Kidney (tissue), 14 donors: ENCODE measurements around the gene CRYBA4. TPM values are rescaled to one million over a fixed set of nuclear protein-coding genes. Genes with fewer than 3 reads are reported as not detected.

Experiments used
- DNase-seq, 5 donors: peaks; one replicate each; pipeline ENCODE4 v3.0.0-alpha.2; 2013 to 2020
- FAIRE-seq: peaks from 2 replicates; lab custom pipeline; 2012; peaks lifted over from hg19 to GRCh38; lab: Jason Lieb, UNC
- H3K27ac ChIP-seq, 2 donors: one replicate each; pipeline ENCODE4 v1.7.0; 2013; ENCODE audit warnings: low read depth in 2 of 2, low read length in 2 of 2, inconsistent platforms in 1 of 2
- H3K27me3 ChIP-seq: one replicate; pipeline ENCODE4 v1.7.1; 2013; ENCODE audit warnings: low read length, inconsistent platforms; ENCODE audit not compliant: control insufficient read depth, insufficient read depth
- H3K36me3 ChIP-seq, 3 donors: one replicate each; pipeline versions ENCODE4 v1.7.0 to v1.7.1; 2013; ENCODE audit warnings: low read length in 3 of 3, control low read depth in 1 of 3, inconsistent platforms in 1 of 3; ENCODE audit not compliant: insufficient read depth in 3 of 3, control insufficient read depth in 2 of 3
- H3K4me1 ChIP-seq, 3 donors: one replicate each; pipeline versions ENCODE4 v1.7.0 to v1.7.1; 2013; ENCODE audit warnings: low read length in 3 of 3, inconsistent platforms in 1 of 3, low read depth in 1 of 3; ENCODE audit not compliant: control insufficient read depth in 2 of 3, insufficient read depth in 2 of 3
- H3K4me3 ChIP-seq, 3 donors: one replicate each; pipeline versions ENCODE4 v1.7.0 to v1.8.1; 2013; ENCODE audit warnings: low read length in 3 of 3, control low read depth in 1 of 3, inconsistent platforms in 1 of 3
- H3K9ac ChIP-seq, 3 donors: one replicate each; pipeline versions ENCODE4 v1.7.0 to v1.7.1; 2013; ENCODE audit warnings: low read length in 3 of 3, control low read depth in 1 of 3, inconsistent platforms in 1 of 3
- H3K9me3 ChIP-seq, 3 donors: one replicate each; pipeline versions ENCODE4 v1.7.0 to v1.7.1; 2013; ENCODE audit warnings: low read length in 3 of 3, control low read depth in 1 of 3, inconsistent platforms in 1 of 3; ENCODE audit not compliant: control insufficient read depth in 2 of 3, insufficient read depth in 1 of 3
- intact Hi-C: fragments of 100-400 bp; cut with DNase I; formaldehyde crosslinking; loops from one replicate; pipeline ENCODE4 v1.11.1; 2022
- polyA plus RNA-seq: library from polyadenylated mRNA; stranded (reverse); fragments of 350-450 nt; fragmentation: Illumina TruSeq; extraction: RNeasy Lipid Tissue Mini Kit (QIAGEN cat#74804); gene quantifications from one replicate; pipeline ENCODE4 v1.2.3, GENCODE V29; 2014; ENCODE audit warnings: low read depth, low replicate concordance; ENCODE audit not compliant: insufficient read depth
- total RNA-seq: library from RNA; stranded (reverse); fragmentation: NEBNext Ultra II Directional; extraction: Animal tissue kit (Norgen Biotek cat#: 25700); gene quantifications from one replicate; pipeline ENCODE4 v1.2.1, GENCODE V29; 2021
- TF ChIP-seq, protein P1 (sequence below): IDR thresholded peaks from 3 replicates; pipeline ENCODE4 v1.5.1; 2012; ENCODE audit warnings: mild to moderate bottlenecking, moderate library complexity, borderline replicate concordance; ENCODE audit not compliant: insufficient read depth; ENCODE audit errors: extremely low read depth
- donor health status: control.
- donor health status: control.
- donor health status: control.
- donor health status: control.
- donor health status: control.
- donor health status: DM: yes; HTN: yes; CAD: no.
- donor health status: Normal renal cell carcinoma (clear cell type).

Gene CRYBA4
- total and polyA plus RNA-seq, 2 donors from 2014 or later, result 0.41 TPM; not detected in 1

DNA sequence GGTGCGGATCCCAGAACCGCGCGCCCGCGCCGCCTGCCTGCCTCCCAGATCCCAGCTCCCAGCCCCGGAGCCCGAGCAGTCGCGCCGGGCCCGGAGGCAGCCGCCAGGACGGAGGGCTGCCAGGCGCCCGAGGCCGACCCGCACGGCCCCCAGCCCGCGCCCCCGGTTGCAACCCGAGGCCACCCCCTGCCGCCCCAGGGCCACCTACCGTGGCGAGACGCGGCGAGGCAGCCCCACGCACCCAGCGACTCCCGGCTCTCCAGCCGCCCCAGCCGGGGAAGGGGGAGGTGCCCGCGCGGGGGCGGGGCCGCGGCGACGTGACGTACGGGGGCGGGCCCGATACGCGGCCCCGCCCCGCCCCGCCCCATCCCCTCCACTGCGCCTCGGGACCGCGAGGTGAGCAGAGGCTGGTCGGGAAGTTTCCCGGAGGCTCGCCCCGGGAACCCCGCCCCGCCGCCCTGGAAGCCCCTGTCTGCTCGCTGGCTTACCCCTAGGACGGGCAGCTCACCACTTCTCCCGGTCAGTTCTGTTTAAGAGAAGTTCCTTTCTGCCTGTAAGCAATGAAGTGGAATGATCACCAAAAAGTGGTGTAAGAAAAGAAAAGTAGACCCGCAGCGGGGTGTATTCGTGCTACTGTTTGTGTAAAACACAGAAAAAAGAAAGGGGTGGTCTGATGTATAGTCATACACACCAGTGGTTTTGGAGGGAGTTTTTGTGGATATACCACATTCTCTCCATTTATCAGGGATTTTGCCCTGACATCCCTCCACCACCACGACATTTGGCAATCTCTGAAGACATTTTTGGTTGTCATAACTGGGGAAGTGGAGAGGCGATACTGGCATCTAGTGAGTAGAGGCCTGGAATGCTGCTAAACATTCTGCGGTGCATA lies 31.7 kb upstream of the CRYBA4 start, which contains the start of gene TPST2:
Gene TPST2, minus strand, starts transcription at position 288 of the 892 bp plus-strand sequence. CDS start 48,502 bp downstream, outside the sequence.
- intact Hi-C loops, result no loop called here
- H3K4me1 ChIP-seq, result peaks cover 0 to 6% (median 5%) of the 10 kb centered on the region in 3 donors
- H3K4me3 ChIP-seq, result peak within 1 kb of the TSS; percentile 62 to 92 (median 80)
- TF ChIP-seq, protein P1, sequence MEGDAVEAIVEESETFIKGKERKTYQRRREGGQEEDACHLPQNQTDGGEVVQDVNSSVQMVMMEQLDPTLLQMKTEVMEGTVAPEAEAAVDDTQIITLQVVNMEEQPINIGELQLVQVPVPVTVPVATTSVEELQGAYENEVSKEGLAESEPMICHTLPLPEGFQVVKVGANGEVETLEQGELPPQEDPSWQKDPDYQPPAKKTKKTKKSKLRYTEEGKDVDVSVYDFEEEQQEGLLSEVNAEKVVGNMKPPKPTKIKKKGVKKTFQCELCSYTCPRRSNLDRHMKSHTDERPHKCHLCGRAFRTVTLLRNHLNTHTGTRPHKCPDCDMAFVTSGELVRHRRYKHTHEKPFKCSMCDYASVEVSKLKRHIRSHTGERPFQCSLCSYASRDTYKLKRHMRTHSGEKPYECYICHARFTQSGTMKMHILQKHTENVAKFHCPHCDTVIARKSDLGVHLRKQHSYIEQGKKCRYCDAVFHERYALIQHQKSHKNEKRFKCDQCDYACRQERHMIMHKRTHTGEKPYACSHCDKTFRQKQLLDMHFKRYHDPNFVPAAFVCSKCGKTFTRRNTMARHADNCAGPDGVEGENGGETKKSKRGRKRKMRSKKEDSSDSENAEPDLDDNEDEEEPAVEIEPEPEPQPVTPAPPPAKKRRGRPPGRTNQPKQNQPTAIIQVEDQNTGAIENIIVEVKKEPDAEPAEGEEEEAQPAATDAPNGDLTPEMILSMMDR, result no peak
- no peaks in the 10 kb centered on the region for H3K9me3 ChIP-seq
- H3K27ac ChIP-seq, result peak within 1 kb of the TSS; percentile 85 to 93
- FAIRE-seq (no peak), DNase-seq (peak; percentile 82 to 92 (median 88))
- H3K27me3 ChIP-seq, result no peaks in the 10 kb centered on the region
- no peaks in the 10 kb centered on the region for H3K36me3 ChIP-seq
- H3K9ac ChIP-seq, result peak within 1 kb of the TSS; percentile 24 to 95 (median 89)

DNA sequence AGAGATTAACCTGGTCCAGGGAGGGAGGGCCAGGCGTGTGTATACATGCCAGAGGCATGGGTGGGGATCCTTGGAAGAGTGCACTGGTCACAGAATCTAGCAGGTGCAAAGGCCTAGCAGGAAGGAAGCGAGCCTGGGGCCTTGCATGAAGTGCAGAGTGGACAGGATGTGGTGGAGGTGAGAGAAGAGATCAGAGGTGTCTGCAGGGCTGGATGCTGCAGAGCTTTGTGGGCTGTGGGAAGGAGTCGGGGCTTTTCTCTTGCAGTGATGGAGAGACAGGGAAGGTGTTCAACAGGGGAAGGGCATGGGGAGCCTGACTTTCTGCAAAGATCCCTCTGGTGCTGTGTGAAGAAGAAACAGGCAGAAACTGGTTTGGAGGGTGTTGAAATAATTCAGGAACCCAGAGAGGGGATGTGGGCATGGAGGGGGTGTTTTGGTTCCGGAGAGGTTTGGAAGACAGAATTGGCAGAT lies 29.3 kb upstream of the CRYBA4 start:
- no peaks in the 10 kb centered on the region for H3K36me3 ChIP-seq
- no peak overlapping the region for H3K9ac ChIP-seq
- no peak overlapping the region for H3K4me3 ChIP-seq
- intact Hi-C loops, result no loop called here
- no peak overlapping the region for H3K27ac ChIP-seq
- H3K9me3 ChIP-seq, result no peaks in the 10 kb centered on the region
- FAIRE-seq, result no peak
- TF ChIP-seq, protein P1, result no peak
- H3K4me1 ChIP-seq, result peaks cover 0 to 6% (median 5%) of the 10 kb centered on the region in 3 donors
- H3K27me3 ChIP-seq, result no peaks in the 10 kb centered on the region
- DNase-seq, result no peak

DNA sequence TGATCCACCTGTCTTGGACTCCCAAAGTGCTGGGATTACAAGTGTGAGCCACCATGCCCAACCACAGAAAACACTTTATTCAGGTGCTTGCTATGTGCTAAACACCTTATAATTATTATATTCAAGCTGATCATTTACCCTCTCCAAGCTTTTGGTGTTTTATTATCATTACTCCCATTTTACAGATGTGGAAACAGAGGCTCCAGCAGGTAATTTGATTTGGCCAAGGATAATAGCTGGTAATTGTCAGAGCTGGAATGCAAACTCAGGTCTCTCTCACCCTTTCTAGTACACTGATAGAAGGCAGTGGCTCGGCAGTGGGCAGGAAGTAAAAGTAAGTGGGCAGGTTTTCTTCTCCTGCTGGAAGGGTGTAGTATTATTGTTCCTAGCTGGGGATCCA lies 28.0 kb upstream of the CRYBA4 start:
- no peaks in the 10 kb centered on the region for H3K27me3 ChIP-seq
- H3K9ac ChIP-seq, result no peak overlapping the region
- FAIRE-seq (no peak), DNase-seq (no peak)
- no peaks in the 10 kb centered on the region for H3K36me3 ChIP-seq
- intact Hi-C loops, result no loop called here
- TF ChIP-seq, protein P1, result no peak
- H3K9me3 ChIP-seq, result no peaks in the 10 kb centered on the region
- H3K4me1 ChIP-seq, result peaks cover 0 to 6% (median 5%) of the 10 kb centered on the region in 3 donors
- H3K27ac ChIP-seq, result no peak overlapping the region
- no peak overlapping the region for H3K4me3 ChIP-seq
